OCI-LY7 (cell line): ENCODE results near the gene SYNCRIP.
"Not testable (repeated sequence)": the region's sequence is repeated elsewhere in the genome, so short reads cannot be mapped to it uniquely, and the experiment has no call there.

Experiments
- CTCF ChIP-seq: fragments of 200-600 bp; sonication (generic); conservative IDR thresholded peaks from 2 replicates; pipeline ENCODE4 v1.5.1; 2014; ENCODE audit warnings: mild to moderate bottlenecking, antibody characterized with exemption, low read length, moderate library complexity, mixed read lengths
- EZH2phosphoT487 ChIP-seq: fragments of 200-600 bp; sonication (generic); IDR thresholded peaks from 2 replicates; pipeline ENCODE4 v1.6.1; 2018; ENCODE audit warnings: low read depth, borderline replicate concordance, mild to moderate bottlenecking, mixed run types, antibody characterized with exemption, low read length, moderate library complexity, mixed read lengths

- TF ChIP-seq CTCF, EZH2phosphoT487: not testable (repeated sequence)
Observed at GRCh38 chr6:85564223-85564622, 78.5 kb downstream of the SYNCRIP start.
